ENCODE measurements around the gene PSME2.
A peak's percentile ranks its signal among the peaks of the same experiment; 100 is the strongest.

The PSME2 gene

DNA sequence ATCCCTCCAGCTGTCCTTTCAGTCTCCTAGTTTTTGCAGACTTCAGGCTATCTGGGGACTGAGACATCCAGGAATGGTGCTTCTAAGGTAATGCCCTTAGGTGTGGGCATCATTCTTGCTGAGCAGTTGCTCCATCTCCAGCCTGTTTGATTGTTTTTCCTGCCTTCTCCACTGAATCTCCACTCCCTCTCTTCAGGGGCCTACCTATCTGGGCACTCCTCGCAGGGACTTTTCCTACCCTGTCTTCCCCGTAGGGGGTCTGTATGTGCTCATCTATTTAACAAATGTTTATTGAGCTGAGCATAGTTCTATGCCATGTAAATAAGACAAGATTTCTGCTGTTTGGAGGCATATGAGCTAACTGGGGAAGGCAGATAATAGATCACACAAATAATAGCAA is 13.4 kb downstream of the PSME2 start:
- no peak for DNase-seq

DNA sequence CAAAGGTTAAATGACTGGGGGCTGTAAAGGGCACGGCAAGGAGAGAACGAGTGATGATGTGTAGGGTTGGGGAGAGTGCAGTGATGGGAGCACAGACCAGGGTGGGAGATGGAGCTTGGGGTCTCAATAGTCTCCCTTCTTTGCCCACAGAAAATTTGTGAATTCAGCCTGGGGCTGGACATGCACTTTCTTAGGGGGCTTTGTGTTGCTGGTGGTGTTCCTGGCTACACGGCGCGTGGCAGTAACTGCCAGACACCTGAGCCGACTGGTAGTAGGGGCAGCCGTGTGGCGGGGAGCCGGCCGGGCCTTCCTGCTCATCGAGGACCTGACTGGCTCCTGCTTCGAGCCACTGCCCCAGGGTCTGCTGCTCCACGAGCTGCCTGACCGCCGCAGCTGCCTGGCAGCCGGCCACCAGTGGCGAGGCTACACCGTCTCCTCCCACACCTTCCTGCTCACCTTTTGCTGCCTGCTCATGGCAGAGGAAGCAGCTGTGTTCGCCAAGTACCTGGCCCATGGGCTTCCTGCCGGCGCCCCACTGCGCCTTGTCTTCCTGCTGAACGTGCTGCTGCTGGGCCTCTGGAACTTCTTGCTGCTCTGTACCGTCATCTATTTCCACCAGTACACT is 14.2 kb downstream of the PSME2 start:
- no peak for DNase-seq

GRCh38 chr14:24131549-24131966 is 14.9 kb downstream of the PSME2 start:
- no peak for DNase-seq

- no peak for DNase-seq
These were observed 15.5 kb downstream of the PSME2 start for GRCh38 chr14:24130717-24131548.

GRCh38 chr14:24130380-24130716 is 16.1 kb downstream of the PSME2 start, which contains the start of gene FITM1:
FITM1 (plus strand) TSS chr14:24130659; CDS start chr14:24131564, 905 bp downstream.
- DNase-seq = no peak

- no peak for DNase-seq
These were observed 16.9 kb downstream of the PSME2 start for GRCh38 chr14:24129410-24129998.

DNA sequence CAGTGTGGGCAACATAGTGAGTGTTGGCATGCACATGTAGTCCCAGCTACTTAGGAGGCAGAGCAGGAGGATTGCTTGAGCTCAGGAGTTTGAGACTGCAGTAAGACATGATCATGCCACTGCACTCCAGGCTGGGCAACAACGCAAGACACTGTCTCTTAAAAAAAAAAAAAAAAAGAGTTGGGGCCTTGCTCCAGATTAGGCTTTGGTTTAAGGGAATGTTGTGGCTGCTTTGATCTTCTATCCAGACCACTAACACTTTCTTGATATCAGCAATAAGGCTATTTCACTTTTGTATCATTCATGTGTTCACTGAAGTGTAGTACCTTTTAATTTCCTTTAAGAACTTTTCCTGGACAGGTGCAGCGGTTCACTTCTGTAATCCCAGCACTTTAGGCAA is 18.7 kb downstream of the PSME2 start:
- DNase-seq = no peak

DNA sequence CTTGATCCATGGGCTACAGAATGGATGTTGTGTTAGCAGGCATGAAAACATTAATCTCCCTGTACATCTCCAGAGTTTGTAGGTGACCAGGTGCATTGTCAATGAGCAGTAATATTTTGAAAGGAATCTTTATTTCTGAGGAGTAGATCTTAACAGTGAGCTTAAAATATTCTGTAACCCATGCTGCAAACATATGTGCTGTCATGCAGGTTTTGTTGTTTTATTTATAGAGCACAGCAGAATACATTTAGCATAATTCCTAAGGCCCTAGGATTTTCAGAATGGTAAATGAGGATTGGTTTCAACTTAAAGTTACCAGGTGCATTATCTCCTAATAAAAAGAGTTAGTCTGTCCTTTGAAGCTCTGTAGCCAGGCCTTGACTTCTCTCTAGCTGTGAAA is 19.5 kb downstream of the PSME2 start:
- DNase-seq = no peak

GRCh38 chr14:24123424-24124417 is 22.7 kb downstream of the PSME2 start:
- peak; percentile 96 for DNase-seq

DNA sequence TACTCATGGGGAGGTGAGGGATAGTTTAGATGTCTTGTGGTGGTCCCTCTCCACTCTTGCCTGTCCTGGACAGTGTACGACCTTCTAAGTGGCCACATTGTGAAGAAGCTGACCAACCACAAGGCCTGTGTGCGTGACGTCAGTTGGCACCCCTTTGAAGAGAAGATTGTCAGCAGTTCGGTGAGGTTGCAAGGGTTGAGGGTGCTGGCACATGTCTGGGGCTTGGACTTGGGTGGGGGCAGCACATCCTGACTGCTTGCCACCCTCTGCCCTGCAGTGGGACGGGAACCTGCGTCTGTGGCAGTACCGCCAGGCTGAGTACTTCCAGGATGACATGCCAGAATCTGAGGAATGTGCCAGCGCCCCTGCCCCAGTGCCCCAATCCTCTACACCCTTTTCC is 23.5 kb downstream of the PSME2 start:
- peak; percentile 55 for DNase-seq

DNA sequence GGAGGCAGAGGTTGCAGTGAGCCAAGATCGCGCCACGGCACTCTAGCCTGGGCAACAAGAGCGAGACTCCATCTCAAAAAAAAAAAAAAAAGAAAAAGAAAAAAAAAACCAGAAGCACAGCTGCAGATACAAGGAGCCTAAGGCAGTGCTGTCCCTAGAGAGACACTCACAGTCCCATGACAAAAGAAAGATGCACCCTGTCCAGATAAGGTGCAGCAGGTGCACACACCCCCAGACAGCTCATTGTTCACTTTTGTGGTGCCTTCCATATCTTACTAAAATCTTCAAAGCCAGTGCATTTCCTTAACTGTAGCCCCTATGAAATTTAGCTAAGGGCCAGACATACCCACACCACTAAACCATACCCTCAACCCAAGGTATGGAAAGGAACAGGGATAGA is 24.0 kb downstream of the PSME2 start:
- peak; percentile 61 for DNase-seq

GRCh38 chr14:24121210-24121609 is 25.2 kb downstream of the PSME2 start:
- no peak for DNase-seq

DNA sequence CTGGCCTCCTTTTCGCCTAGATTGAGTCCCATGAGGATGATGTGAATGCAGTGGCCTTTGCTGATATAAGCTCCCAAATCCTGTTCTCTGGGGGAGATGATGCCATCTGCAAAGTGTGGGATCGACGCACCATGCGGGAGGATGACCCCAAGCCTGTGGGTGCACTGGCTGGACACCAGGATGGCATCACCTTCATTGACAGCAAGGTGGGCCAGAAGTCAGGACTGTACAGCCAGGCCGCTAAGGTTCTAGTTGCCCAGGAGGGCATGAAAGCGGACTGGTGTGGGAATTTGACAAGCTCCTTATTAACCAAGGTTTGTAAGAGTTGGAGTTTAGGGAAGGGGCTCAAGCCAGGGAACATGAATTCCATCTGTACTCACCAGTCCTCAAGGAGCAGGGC is 26.7 kb downstream of the PSME2 start:
- no peak for DNase-seq

DNA sequence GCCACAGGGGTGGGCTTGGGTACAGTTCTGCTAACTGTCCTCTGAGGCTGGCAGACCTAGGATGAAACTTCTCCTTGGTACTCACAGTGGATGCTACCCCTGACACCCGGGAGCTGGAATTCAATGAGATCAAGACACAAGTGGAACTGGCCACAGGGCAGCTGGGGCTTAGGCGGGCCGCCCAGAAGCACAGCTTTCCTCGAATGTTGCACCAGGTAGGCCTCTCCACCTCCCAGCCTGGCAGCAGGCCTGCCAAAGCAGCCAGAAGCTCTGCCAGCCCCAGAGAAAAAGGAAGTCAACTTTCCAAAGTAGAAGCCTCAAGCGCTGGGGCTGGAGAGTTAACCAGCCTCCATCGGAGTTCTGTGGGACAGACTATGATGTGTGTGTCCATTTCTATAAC is 29.2 kb downstream of the PSME2 start:
- no peak for DNase-seq

DNA sequence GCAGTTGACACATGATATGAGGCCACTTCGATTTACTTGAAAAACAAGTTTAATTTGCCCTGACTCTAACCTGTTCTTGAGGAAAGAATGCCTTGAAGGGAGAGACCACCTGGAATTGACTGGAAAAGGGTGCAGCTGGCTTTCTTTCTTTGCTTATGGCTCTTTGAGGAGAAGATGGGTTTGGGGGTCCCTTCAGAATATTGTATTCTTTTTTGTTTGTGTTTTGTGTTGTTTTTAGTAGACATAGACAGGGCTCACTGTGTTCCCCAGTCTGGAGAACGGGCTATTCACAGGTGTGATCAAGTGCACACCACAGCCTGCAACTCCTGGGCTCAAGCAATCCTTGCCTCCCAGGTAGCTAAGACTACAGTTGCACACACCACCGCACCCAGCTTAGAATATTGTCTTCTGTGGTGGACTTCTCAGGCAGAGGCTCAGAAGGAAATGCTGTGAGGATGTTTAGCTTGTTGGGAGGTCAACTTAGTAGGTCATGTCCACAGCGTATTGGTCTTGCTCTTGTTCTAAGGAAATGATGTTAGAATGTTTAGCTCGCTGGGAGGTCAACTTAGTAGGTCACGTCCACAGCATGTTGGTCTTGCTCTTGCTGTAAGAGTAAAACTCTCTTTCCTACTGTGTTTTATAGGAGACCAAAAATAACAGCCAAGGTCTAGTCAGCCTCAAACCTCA is 30.1 kb downstream of the PSME2 start:
- DNase-seq = no peak

- DNase-seq = no peak
These were observed 30.8 kb downstream of the PSME2 start for GRCh38 chr14:24115422-24116127.

GRCh38 chr14:24114532-24115421 is 31.6 kb downstream of the PSME2 start, which contains the start of the genes DCAF11 and NRL:
DCAF11 (plus strand) TSS chr14:24114777; CDS start chr14:24115595, 818 bp downstream.
NRL (minus strand) TSS chr14:24114949; CDS start chr14:24082848, 32,101 bp downstream.
- peak; percentile 100 for DNase-seq

DNA sequence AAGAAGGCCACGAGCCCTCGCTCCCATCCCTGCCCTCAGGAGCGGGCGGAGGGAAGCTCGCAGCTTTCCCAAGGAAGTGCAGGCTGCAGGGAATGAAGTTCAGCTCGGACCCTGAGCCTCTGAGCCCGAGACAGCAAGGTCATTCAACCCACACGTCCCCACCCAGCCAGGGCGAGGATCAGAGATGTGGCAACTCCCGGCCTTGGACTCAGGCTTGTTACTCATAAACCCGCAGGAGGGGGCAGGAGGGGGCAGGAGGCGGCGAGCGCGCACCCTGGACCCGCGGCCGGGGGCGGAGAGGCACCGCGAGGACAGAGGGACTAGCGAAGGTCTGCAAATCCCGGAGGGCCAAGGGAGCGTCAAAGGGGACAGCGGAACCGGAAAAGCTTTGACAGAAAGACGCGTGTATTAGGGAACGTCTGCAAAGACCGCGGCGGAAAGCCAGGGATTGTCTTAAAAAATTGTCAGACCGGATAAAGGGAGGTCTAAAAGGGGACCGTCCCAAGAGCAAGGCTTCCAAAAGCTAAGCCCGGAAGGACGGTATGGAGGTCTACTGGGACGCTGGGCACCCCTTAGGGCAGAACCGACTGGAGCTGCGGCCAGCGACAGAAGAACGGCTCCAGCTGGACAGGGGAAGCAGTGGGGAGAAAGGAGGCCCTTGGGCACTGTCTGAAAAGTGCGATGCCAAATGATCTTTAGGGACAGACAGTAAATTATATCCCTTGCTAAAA is 32.4 kb downstream of the PSME2 start:
- DNase-seq = peak; percentile 93

DNA sequence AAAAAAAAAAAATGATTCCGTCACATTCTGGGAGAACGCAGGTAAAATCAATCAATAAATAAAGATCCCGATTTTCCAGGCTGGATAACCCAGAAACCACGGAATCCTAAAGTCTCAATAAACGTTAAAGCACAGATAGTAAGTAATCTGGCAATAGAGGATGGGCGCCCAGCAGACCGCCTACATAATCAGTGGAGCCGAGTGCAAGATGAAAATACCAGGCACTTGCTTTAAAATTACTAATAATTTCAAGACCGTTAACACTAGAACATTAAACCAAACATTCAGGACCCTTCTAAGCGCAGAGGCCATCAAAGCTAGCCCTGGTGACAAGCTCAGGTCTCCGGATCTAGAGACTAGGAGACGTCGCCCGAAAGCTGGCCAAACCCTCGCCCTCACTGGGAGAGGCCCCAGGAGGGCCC is 33.0 kb downstream of the PSME2 start:
- DNase-seq = no peak

GRCh38 chr14:24110523-24110922 is 35.9 kb downstream of the PSME2 start:
- DNase-seq = no peak

Measured in hematopoietic multipotent progenitor cell treated with erythropoietin and hydrocortisone succinate and interleukin-3 and kit ligand, for 8 days (in vitro differentiated cells).